ENCODE results near the gene SMARCA4.
A peak's percentile ranks its signal among the peaks of the same experiment; 100 is the strongest.

Gene SMARCA4

DNA sequence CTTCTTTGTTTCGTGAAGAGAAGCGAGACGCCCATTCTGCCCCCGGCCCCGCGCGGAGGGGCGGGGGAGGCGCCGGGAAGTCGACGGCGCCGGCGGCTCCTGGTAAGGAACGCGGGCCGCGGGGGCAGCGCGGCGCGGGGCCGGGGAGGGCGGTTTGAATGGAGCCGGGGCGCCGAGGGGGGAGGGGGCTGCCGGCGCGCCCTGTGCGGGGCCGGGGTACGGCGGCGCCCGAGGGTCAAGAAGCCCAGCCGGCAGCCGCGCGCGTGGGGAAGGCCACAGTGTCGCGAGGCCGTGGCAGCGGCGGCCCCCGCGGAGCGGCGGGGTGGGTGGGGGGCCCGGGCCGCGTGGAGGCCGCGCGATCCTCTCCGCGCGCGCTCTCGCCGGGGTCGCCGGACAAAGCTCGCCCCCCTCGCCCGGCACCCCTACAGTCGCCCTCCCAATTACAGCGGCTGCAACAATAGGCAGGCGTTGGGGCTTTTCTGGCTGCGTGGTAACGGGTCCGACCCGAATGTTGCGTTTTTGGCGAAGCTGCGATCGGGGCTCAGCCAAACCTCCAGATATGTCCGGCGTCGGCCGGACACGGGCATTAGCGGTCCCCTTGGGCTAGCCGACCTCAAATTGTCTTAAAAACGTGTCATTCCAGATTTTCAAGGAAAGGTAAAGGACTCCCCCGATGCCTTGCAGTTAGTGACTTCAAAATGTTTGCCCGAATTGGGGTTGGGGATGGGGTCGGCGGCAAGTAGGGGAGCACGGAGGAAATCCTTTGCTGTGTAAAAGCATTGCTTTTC, 437 bp downstream of the SMARCA4 start:
- peak overlapping the region; percentile 80 for H3K4me3 ChIP-seq (ENCODE audit: control insufficient read depth, low read depth, low read length)
- no peak for DNase-seq (ENCODE audit: low read depth)
- TF ChIP-seq, protein P1, sequence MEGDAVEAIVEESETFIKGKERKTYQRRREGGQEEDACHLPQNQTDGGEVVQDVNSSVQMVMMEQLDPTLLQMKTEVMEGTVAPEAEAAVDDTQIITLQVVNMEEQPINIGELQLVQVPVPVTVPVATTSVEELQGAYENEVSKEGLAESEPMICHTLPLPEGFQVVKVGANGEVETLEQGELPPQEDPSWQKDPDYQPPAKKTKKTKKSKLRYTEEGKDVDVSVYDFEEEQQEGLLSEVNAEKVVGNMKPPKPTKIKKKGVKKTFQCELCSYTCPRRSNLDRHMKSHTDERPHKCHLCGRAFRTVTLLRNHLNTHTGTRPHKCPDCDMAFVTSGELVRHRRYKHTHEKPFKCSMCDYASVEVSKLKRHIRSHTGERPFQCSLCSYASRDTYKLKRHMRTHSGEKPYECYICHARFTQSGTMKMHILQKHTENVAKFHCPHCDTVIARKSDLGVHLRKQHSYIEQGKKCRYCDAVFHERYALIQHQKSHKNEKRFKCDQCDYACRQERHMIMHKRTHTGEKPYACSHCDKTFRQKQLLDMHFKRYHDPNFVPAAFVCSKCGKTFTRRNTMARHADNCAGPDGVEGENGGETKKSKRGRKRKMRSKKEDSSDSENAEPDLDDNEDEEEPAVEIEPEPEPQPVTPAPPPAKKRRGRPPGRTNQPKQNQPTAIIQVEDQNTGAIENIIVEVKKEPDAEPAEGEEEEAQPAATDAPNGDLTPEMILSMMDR (IDR thresholded peaks at IDR 0.05; ENCODE audit: control insufficient read depth, insufficient read depth, low read depth, low read length, missing control alignments): no peak

DNA sequence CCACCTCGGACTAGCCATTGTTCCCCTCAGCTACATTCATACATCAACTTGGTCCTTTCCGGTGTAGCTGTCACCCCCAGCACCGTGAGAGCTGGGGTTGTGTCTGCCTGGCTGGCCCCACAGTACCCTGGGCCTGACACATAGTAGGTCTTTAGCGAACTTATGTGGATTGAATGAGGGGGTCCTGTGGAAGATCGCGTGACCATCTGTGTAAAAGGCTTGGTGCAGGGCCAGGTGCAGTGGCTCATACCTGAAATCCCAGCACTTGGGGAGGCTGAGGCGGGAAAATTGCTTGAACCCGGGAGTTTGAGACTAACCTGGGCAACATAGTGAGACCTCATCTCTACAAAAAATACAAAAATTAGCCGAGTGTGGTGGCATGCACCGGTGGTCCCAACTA, 2.0 kb downstream of the SMARCA4 start:
- no peak overlapping the region for H3K4me3 ChIP-seq (ENCODE audit: control insufficient read depth, low read depth, low read length)
- TF ChIP-seq, protein P1 (IDR thresholded peaks at IDR 0.05; ENCODE audit: control insufficient read depth, insufficient read depth, low read depth, low read length, missing control alignments): no peak
- DNase-seq (ENCODE audit: low read depth): no peak

DNA sequence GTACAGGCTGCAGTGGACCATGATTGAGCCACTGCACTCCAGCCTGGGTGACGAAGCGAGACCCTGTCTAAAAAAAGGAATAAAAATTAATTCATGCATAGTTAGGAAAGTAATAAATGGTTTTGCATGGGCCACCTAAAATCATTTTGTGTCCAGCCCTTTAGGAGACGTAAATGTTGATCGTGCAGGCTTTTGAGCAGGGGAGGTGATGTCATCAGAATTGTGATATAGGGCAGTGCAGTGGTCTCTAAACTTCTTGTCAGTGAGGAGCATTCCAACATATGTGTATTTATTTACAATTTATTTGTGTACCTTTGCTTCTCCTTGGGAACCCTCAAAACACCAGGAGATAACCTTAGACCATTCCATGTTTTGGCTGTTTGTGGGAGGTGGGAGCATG, 3.0 kb downstream of the SMARCA4 start:
- no peak overlapping the region for H3K4me3 ChIP-seq (ENCODE audit: control insufficient read depth, low read depth, low read length)
- DNase-seq (ENCODE audit: low read depth): no peak
- TF ChIP-seq, protein P1 (IDR thresholded peaks at IDR 0.05; ENCODE audit: control insufficient read depth, insufficient read depth, low read depth, low read length, missing control alignments): no peak

DNA sequence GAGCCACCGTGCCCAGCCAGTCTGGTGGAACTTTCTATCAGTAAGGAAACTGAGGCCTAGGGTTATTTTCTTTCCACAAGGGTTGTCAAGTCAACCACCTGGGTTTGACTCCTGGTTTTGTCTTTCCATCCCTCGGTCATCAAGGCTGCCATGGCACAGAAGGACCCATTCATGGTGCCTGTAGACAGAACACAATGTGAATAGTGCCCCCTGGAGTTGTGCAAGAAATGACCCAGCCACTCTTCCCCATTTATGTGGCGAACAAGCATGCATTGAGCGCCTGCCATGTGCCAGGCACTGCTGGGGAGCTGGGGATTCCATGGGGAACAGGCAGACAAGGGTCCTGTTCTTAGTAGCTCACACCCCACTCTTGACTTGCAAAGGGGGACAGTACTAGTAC, 4.1 kb downstream of the SMARCA4 start:
- TF ChIP-seq, protein P1 (IDR thresholded peaks at IDR 0.05; ENCODE audit: control insufficient read depth, insufficient read depth, low read depth, low read length, missing control alignments): no peak
- DNase-seq (ENCODE audit: low read depth): no peak
- no peak overlapping the region for H3K4me3 ChIP-seq (ENCODE audit: control insufficient read depth, low read depth, low read length)

DNA sequence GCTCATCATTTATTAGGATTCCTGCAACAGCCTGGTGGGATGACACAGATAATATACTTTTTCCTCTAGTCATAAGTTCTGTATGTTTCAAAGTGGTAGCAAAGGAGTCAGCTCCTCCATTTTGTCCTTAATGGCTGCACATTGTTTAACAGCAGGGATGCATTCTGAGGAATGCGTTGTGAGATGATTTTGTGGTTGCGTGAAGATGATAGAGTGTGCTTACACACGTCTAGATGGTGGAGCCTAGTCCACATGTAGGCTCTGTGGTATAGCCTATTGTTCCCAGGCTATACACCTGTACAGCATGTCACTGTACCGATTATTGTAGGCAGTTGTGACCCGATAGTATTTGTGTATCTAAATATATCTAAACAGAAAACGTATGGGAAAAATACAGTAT, 4.6 kb downstream of the SMARCA4 start:
- DNase-seq (ENCODE audit: low read depth): no peak
- H3K4me3 ChIP-seq (ENCODE audit: control insufficient read depth, low read depth, low read length): no peak overlapping the region
- TF ChIP-seq, protein P1 (IDR thresholded peaks at IDR 0.05; ENCODE audit: control insufficient read depth, insufficient read depth, low read depth, low read length, missing control alignments): no peak

DNA sequence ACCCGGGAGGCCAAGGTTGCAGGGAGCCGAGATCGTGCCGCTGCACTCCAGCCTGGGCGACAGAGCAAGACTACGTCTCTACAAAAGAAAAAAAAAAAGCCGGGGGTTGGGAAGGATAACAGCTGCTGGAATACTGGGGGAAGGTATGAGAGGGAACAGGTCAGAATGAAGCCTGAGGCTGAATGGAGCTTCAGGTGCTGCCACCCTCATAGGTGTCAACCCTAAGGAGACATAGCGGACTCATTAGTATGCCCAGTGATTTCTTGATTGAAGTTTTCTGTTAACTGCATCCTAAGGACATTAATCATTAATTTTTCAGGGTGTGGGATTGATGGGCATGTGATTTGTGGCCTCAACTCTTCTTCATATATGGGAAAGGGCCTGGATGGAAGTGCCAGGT, 6.0 kb downstream of the SMARCA4 start:
- no peak for DNase-seq (ENCODE audit: low read depth)
- TF ChIP-seq, protein P1 (IDR thresholded peaks at IDR 0.05; ENCODE audit: control insufficient read depth, insufficient read depth, low read depth, low read length, missing control alignments): no peak
- no peak overlapping the region for H3K4me3 ChIP-seq (ENCODE audit: control insufficient read depth, low read depth, low read length)
